Ammon's horn (tissue), 1 donor: ENCODE results near the gene APMAP.
"Not testable (repeated sequence)": the region's sequence is repeated elsewhere in the genome, so short reads cannot be mapped to it uniquely, and the experiment has no call there.

Source experiments
- DNase-seq: peaks from one replicate; pipeline ENCODE4 v3.0.0-alpha.2; 2016; ENCODE audit warnings: low spot score

Gene APMAP

DNA sequence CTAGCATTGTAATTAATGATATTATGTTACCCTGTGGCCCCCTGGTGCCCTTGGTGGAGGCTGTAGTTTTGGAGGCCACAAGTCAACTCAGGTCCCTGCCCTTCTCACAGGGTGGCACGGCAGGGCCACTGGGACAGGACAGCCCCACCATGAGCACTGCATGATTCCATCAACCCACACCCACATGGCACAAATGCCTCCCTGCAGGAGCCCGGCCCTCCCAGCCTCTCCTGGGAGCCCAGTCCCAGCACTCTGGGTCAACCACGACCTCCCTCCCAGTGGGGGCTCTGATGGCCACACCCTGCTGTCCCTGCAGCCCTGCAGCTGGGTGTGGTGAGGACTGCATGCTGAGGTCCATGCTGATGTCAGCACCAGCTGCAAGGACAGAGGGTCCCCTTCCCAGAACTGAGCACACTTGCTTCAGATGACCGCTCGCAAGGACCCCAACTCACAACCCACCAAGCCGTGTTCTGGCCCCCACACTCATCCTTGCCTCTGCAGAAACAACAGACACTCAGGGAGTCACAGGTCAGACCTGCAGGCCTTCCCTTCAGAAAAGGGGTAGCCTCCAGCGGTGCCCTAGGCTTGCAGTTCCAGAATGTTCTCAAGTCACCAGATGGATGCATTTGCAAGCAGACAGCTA, 59.2 kb downstream of the APMAP start:
- DNase-seq: no peak

DNA sequence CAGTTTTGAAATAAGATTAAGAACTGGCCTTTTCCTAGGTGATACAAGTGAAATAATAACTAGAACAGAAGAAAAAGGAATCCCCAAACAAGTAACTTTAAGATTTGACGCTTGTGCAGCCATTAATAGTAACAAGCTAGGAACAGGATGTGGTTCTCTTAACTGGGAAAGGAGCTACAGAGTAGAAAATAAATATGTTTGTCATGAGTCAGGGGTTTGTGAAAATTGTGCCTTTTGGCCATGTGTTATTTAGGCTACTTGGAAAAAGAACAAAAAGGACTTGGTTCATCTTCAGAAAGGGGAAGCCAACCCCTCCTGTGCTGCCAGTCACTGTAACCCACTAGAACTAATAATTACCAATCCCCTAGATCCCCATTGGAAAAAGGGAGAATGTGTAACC, 60.7 kb downstream of the APMAP start:
- DNase-seq: not testable (repeated sequence)

DNA sequence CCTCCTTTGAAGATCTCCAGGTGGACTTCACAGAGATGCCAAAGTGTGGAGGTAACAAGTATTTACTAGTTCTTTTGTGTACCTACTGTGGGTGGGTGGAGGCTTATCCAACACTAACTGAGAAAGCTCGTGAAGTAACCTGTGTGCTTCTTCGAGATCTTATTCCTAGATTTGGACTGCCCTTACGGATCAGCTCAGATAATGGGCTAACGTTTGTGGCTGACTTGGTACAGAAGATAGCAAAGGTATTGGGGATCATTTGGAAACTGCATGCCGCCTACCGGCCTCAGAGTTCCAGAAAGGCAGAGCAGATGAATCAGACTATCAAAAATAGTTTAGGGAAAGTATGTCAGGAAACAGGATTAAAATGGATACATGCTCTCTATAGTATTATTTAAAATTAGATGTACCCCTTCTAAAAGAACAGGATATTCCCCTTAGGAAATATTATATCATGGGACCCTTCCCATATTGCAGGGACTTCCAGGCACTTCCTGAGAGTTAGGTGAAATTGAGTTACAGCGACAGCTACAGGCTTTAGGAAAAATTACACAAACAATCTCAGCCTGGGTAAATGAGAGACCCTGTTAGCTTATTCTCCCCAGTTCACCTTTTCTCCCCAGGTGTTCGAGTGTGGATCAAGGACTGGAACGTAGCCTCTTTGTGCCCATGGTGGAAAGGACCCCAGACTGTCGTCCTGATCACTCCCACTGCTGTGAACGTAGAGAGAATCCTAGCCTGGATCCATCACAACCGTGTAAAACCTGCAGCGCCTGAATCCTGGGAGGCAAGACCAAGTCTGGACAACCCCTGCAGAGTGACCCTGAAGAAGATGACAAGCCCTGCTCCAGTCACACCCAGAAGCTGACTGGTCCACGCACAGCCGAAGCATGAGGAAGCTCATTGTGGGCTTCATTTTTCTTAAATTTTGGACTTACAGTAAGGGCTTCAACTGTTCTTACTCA, 61.5 kb downstream of the APMAP start:
- DNase-seq: not testable (repeated sequence)

DNA sequence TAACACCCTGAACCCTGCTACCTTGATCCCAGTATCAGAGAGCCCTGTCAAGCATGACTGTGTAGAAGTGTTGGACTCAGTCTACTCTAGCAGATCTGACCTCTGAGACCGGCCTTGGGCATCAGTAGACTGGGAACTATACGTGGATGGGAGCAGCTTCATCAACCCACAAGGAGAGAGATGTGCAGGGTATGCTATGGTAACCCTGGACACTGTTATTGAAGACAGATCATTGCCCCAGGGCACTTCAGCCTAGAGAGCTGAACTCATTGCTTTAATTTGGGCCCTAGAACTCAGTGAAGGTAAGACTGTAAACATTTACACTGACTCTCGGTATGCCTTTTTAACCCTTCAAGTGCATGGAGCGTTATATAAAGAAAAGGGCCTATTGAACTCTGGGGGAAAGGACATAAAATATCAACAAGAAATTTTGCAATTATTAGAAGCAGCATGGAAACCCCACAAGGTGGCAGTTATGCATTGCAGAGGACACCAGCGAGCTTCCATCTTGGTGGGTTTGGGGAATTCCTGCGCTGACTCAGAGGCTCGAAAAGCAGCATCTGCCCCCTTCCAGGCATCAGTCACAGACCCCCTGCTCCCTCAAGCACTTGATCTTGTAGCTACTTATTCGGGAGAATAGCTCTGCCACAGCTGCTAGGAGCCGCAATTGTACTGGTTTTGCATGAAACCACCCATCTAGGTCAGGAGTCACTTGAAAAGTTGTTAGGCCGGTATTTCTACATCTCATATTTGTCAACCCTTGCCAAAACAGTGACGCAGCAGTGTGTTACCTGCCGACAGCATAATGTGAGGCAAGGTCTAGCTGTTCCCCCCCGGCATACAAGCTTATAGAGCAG, 62.5 kb downstream of the APMAP start:
- DNase-seq: not testable (repeated sequence)

DNA sequence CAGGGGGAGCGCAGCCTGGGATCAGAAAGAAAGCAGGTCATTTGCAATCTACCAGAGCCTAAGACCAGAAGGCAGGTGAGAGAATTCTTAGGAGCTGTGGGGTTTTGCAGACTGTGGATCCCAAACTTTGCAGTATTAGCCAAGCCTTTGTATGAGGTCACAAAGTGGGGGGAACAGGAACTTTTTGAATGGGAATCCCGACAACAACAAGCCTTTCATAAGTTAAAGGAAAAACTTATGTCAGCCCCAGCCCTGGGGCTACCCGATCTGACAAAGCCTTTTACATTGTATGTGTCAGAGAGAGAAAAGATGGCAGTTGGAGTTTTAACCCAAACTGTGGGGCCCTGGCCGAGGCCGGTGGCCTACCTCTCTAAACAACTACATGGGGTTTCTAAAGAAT, 63.3 kb downstream of the APMAP start:
- not testable (repeated sequence) for DNase-seq

DNA sequence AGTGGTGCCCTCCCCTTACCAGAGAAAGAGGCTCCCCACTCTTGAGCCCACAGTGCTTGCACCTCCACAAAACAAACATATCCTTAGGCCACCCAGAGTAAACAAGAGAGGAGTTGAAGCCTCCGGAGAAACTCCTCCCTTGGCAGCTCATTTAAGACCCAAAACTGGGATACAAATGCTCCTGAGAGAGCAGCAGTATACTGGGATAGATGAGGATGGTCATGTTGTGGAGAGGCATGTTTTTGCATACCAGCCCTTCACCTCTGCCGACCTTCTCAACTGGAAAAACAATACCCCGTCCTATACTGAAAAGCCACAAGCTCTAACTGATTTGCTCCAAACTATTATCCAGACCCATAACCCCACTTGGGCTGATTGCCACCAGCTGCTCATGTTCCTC, 71.8 kb downstream of the APMAP start:
- DNase-seq: not testable (repeated sequence)

DNA sequence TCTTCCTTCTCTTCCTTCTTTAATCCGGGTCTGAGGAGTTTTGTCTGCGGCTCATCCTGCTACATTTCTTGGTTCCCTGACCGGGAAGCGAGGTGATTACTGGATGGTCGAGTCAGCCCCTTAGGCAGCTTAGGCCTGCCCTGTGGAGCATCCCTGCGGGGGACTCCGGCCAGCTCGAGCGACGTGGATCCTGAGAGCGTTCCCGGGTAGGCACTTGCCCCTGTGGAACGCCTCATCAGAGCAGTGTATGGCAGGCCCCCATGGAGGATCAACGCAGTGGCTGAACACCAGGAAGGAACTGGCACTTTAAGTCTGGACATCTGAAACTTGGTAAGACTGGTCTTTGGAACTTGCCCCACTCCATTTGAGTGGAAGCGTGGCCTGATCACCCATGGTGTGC, 72.9 kb downstream of the APMAP start:
- DNase-seq: not testable (repeated sequence)

DNA sequence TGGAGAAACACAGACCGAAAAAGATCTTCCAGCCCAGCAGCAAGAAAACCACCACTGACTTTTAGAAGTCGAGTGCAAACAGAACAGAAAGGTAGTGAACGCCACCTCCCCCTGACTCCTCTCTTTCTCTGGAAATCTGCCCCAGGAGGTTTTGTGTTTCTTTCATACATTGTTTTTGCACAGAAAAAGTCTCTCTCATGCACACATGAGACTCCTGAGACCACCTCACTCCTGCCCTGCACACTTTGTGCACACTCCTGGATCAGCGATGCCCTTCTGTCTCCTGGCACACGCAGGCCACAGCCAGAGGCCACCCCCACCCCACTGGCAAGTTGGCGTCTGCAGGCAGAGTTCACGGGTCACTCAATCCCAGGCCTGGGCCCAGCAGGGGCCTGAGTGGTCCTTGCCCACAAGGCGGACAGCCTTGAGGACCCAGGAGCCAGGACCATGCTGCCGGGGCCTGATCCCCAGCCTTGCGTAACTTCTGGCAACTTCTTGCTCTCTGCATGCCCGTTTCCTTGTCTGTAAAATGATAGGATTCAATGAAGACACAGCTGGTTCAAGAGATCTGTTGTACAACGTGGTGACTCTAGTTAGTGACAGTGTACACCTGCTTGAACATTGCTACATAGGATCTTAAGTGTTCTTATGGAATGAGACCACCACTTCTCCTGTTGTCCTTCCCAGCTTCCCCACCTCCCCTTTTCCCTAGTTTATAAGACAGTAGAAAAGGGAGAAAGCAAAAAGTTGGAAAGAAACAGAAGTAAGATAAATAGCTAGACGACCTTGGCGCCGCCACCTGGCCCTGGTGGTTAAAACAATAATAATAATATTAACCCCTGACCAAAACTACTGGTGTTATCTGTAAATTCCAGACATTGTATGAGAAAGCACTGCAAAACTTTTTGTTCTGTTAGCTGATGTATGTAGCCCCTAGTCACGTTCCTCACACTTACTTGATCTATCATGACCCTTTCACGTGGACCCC, 73.7 kb downstream of the APMAP start:
- DNase-seq: peak; percentile 35

DNA sequence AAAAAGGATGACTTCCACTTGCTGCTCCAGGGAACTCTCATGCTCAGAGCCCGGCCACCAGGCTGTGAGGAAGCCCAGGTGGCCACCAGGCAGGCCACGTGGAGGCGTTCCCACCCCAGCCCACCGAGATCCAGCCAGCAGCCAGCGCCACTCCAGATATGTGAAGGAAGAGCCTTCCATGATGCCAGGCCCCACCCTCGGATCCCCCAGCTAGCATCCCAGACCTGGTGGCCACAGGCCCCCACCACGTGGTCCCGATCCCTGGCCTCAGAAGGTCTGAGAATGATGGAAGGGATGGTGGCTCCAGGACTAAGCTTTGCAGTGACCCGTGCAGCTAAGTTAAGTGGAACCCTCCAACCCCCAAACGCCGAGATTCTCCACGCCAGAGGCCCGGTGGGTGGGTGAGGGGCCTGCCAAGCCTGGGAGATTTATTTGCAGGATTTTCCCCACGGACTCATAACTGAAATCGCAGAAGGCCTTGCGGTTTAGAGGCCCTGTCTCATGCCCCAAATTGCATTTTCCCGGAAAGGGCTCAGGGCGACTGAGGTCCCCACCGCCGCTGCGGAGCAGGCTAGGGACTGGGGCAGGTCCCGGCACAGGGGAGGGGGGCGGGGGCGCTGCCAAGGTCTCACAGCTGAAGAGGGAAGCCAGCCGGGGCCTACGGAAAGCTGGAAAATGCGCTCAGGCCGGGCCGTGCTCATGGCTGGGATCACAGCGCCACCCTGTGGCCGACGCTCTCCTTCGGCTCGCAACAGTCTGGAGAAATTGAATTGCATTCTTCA, 74.6 kb downstream of the APMAP start:
- peak; percentile 90 for DNase-seq

DNA sequence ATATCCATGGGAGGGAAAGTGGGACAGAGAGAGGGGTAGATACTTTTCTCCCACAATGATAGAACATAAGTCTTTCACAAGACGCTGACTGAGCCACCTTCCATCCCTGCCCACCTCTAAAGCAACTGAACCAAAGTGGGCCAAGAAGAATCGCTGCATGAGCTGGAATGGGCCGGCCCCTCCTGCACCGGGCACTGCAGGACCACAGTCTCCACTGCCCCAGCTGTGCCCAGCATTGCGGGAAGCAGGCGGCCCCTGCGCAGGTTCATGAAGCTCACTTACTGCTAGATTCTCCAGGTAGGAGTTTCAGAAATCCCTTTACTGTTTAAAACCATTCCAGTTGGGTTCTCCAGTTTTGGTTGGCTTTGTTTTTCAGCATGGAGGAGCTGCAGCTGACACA, 75.5 kb downstream of the APMAP start:
- no peak for DNase-seq

DNA sequence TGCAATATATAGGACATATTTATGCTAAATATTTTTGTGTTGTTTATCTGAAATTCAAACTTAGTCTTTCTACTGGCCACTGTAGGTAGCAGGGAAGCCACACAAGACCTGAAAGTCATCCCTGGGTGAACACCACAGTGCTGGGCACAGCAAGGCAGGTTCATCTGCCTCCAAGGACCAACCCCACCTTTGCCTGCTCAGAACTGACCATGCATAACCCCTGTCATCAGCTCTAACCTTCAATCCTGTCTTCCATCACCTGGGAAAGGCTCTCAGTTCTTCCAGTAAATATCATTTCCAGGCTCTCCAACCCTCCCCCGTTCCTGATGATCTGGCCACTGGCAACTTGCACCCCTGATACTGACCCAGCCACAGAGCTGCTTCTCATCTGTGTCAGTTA, 76.1 kb downstream of the APMAP start:
- DNase-seq: no peak

DNA sequence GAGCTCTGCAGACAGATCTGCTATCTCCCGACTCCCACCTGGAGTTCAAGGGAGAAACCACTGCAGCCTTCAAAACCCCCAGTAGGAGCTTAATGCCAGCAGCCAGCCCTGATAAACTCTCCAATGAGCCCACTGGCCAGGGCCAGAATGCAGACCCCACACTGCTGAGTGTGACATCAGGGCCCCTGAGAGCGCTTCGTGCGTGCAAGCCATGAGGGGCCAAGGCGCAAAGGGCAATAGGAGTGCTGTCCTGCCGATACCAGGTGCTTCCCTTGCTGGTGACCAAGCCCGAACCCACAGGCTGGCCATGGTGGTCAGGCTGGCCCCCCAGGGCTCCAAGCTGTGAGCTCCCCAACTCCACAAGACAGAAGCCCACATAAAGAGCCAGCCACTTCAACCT, 76.7 kb downstream of the APMAP start:
- no peak for DNase-seq

DNA sequence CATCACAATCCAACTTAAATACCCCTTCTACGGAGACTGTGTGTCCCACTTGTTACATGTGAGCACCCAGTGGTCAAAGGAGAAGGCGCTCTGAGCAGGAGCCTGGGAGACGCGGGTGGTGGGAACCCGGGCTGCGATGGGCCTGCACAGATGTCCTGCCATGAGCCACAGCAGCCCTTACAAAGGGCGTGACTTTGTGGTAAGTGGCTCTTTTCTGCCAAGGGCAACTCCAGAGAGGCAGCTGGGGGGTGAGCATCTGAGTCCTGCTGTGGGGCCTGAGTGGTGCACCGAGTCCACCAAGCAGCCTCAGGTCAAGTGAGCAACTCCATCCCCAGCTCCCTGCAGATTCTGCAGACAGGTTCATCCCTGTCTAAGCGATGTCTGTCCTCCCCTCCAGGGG, 77.1 kb downstream of the APMAP start:
- no peak for DNase-seq

DNA sequence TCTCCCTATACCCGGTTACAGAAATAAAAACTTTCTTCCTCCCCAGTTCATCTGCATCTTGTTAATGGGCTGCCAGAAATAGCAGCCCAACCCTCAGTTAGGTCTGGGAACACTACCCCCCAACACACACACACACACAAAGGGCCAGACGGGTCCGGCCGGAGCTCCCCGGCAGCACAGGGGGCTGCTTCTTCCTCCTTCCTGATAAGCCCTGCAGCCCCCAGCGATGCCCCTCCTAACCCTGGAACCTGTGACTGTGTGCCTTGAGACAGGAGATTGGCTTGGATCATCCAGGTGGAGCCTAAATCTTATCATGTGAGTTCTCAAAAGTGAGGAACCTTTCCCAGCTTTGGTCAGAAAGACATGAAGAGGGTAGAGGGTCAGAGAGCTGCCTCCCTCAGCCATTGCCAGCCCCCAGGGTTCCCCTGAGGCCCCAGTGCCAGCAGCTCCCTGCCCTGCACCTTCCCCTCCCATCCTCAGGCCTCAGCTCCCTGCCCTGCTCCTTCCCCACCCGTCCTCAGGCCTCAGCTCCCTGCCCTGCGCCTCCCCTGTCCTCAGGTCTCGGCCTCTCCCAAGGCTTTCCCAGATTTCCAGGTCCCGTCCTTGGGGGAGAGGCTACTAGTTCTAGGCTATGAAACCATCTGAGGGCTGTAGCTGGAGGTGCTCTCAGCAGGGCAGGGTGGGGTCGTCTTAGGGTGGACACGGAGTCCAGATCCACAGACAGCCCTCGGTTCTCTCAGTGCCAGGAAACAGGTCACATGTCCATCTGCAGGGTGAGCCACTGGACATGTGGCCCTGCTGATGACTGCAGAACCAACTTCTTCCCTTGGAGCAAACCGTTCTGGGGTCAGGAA, 77.9 kb downstream of the APMAP start:
- peak; percentile 32 for DNase-seq

DNA sequence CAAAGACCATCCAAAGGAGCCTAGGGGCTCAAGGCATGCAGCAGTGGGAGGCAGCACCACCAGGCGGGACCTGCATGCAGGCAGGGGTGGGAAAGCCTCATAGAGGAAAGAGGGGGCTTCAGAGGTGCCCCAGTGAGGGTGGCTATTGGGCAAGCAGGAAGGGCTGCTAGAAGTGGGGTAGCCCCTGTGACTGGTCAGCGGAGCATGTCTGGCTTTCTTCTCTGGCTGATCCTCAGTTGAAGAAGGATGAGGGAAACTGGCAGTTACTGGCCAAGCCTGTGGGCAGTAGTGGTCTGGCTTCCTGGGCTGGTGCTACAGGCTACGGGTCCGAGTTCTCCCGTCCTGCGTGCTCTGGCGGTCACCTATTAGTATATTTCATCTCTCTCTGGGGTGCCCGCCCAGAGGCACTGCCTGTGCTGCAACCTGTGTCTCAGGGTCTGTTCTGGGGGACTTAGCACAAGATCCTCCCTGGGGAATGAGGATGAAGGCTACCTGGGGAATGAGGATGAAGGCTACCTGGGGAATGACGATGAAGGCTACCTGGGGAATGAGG, 79.4 kb downstream of the APMAP start:
- no peak for DNase-seq
